CD4-positive, alpha-beta T cell treated with Interleukin-17A for 4 hours (primary cell): ENCODE measurements around the gene TMEM132C.
"Not testable (repeated sequence)": the region's sequence is repeated elsewhere in the genome, so short reads cannot be mapped to it uniquely, and the experiment has no call there.

ENCODE experiments used
- DNase-seq: peaks from one replicate; pipeline ENCODE4 v3.0.0-alpha.2; 2020; ENCODE audit warnings: mixed read lengths

TMEM132C gene

DNA sequence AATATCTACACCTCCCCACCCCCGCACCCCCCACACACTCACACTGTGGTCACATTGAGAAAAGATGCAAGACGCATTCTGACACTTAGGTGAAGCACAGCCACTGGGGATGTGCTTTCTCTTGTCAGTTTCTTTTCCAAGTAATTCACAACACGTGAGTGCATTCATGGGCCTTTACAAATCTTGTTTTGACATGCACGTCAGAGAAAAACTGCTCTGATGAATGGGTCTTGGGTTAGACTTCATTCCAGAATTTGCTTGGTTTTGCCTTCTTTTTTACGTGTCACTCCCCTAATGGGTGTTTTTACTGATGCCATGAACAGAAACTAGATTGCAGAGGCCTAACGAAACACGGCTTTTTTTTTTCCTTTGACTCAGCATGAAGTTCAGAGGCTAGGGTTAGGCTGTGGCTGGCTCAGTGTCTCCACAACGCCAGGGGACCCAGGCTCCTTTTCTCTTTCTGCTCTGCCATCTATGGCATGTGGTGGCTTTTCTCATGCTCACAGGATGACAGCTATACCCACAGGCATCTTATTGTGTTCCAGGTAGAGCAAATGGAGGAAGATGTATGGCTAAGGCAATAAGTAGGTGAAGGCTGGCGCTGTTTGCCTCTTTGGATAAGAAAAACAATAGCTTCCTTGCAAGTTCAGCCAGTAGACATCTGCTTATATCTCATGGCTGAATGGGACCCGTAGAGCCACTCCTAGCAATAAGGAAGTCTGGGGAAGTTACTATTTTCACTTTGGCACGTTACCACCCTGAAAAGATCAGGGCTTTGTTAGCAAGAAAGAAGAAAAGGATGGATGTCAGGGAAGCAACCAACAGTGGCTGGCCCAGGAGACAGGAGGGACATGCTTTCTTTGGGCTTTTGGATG lies 303.5 kb downstream of the TMEM132C start:
- DNase-seq: no peak

DNA sequence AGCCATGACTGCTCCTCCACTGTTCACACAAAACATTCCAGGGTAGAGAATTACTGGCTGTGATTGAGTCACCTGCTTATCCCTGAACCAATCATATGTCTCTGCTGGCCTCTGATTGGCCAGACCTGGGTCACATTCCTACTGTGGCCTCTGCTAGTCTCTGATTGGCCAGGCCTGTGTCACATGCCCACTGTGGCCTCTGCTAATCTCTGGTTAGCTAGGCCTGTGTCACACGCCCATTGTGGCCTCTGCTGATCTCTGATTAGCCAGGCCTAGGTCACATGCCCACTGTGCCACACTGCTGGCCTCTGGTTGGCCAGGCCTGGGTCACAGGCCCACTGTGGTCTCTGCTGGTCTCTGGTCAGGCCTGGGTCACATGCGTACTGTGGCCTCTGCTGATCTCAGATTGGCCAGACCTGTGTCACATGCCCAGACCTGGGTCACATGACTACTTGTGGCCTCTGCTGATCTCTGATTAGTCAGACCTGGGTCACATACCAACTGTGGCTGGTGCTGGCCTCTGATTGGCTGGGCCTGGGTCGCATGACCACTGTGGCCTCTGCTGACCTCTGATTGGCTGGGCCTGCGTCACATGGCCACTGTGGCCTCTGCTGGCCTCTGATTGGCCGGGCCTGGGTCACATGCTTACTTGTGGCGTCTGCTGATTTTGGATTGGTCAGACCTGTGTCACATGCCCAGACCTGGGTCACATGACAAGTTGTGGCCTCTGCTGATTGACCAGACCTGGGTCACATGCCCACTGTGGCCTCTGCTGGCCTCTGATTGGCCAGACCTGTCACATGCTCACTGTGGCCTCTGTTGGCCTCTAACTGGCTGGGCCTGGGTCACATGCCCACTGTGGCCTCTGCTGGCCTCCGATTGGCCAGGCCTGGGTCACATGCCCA lies 305.2 kb downstream of the TMEM132C start:
- no peak for DNase-seq

DNA sequence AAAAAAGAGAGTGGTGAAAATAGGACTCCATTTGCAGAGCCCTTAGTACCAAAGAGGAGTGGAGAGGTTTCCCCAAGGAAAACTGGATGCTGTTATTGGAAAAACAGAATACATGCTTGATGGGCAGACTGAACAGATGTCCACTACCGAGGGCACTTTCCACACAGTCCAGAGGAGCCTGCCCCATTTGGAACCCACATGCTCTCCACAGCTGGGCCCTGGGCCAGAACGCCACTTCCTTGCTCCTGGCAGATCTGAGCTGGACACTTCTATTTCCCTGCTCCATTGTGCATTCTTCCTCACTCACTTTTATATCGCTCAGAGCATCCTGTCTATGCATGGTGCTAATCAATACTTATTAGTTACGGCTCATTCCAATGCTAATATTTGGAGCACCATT lies 306.9 kb downstream of the TMEM132C start:
- DNase-seq: no peak

DNA sequence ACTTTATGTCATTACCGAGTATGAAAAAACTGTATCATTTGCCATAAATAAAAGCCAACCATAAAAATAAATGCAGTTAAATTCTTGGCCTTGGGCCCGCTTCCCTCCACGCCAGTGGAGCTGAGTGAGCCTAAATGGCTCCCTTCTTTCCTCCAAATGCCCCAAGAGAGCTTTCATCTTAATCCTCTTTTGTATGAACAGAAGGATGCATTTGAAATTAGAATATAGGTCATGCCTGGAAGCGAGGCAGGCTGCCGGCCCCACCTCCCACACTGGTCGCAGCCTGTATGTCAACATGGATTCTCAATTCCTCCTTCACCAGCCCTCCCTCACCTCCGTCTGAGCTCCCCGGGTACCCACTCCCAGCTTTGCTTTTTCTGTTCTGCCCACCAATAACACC lies 311.1 kb downstream of the TMEM132C start:
- no peak for DNase-seq

DNA sequence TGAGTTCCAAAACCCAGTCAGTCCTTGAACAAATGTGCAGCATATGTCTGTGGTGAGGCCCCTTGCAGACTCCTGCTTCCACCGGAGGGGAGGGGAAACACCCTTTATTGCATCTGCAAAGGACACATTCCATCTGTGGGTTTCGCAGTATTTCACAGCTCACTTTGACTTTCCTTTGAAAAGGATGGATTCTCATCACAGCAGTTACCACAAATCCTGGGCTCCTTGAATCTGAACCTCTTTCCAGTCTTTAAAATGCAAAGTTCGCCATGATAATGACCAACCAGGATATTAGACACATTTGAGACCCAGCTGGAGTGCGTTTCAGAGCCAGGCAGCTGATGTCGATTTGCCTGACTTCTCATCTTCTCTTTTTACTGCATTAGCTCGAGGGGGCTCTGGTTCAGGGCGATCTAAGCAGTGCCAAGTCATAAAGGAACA lies 314.4 kb downstream of the TMEM132C start:
- no peak for DNase-seq

DNA sequence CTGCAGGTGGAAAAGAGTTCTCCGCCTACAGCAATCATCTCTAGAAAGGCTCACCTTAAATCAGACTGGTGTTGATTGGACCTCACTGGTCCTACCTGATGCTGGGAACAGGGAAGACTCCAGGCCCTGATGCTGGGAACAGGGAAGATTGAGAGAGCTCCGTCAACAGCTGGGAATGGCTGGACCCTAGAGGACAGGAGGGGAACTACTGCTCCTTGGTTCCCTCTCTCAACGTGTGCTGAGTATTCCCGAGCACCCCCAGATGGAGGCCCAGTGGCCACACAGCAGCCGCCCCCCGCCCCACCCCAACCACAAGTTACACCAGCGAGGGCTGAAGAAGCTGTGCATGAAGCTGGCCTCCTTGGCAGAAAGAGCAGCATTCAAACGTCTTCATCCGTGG lies 316.5 kb downstream of the TMEM132C start:
- no peak for DNase-seq

DNA sequence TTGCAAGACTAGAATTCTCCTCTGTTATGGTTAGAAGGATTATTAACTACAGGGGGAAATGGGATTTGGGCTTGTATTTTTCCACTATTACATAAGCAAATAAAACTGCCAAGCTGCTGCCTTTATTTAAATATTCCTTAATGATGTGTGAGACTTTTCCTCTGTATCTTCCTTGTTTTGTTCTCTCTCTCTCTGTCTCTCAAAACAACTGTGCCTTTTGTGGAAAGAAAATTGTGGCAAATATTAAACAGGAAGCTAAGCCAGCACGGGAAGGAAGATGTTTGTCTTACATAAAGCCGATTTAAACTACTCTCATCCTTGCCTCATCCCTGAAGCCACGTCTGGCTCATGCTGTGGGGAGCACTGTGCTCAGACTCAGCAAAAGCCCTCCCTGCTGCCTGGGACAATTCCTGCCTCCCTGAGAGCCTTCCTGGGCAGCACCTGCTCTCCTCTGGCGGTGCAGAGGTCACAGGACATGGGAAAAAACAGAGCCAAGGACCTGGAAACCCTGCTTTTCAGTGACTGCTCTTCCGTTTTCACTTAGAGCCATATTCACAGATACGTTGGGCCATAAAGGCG lies 319.6 kb downstream of the TMEM132C start:
- no peak for DNase-seq

DNA sequence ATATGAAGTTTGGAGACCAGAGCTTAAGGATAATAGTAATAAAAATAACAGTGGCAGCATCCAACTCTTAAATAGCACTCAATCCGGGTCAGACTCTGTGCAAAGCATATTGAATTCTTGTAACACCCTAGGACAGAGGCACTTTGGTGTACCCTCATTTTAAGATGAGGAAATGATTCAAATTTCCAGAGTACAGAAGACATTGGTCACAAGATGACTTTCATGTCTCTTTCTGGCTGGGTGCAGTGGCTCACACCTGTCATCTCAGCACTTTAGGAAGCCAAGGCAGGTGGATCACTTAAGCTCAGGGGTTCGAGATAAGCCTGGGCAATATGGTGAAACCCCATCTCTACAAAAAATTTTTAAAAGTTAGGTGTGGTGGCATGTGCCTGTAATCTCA lies 320.9 kb downstream of the TMEM132C start:
- no peak for DNase-seq

DNA sequence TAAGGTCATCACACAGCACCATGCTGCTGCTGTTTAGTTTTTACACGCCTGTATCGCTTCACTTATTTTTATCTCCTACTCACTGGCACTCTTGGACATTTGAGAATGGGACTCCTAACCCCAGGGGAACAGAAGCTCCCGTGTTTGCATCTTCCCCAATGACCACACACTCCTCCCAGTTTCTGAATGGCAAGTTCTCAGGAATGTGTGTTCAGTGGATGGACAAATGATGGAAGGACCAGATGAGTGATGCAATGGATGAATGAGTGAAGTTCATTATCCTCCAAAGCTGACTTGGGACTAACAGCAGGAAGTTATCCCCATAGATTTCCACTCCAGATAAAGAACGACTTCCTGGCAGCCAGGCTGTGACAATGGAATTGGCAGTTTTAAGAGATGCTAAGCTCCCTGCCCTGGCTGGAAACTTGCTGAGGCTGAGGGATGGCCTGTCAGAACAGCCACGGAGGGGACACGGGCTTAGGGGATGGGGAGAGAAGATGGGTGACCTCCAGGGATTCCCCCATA lies 325.3 kb downstream of the TMEM132C start:
- no peak for DNase-seq

DNA sequence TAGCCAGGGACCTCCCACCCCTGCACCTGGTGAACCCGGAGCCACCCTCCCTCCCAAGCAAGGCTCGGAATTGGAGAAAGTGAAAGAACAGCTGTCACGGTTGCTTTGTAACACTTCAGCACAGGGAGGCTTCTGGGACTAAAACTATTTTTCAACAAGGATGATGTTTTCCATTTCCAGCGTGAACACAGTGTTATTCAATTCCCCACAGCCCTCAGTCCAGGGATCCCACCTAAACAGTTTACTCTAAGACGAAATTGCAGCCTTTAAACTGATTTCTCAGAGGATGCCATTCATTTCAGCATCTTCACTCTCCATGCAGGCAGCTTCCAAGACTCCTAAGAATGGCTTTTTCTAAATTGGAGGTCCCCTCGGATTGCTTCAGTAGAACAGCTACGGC lies 327.6 kb downstream of the TMEM132C start:
- no peak for DNase-seq

DNA sequence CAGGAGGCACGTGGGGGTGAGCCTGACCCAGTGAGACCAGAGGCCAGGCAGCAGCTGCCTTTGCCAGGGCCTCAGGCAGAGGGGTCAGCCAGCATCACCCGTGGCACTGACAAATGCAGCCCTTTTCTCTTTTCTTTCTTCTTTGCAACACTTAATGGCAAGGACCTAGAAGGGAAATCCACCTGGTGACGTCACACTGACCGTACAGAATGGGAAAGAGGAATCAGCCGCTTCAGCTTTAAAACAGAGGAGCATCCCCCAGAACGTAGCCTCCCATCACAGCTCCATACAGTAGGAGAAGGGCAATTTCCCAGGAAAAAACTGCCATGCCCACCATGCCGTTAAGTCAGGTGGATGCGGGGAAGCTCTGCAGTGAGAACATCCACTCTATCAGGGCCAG lies 328.6 kb downstream of the TMEM132C start:
- no peak for DNase-seq

DNA sequence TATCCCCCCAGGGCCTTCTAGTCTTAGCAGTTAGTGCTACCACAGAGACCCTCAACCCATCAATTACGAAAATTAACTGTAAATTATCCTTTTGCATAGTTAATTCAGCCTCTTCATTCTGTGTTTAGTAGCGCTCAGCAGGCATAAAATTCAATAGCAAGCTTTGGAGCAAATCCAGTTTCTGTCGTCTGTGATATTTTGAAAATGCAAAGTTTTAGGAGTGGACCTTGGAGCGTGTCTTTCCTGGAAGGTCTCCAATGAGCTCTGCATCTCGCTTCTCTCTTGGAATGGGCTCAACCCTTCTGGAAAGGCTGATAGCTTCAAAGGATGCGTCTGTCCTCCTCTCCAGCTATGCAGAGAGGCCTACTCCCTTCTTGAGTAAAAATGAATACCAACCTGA lies 333.9 kb downstream of the TMEM132C start:
- DNase-seq: no peak

DNA sequence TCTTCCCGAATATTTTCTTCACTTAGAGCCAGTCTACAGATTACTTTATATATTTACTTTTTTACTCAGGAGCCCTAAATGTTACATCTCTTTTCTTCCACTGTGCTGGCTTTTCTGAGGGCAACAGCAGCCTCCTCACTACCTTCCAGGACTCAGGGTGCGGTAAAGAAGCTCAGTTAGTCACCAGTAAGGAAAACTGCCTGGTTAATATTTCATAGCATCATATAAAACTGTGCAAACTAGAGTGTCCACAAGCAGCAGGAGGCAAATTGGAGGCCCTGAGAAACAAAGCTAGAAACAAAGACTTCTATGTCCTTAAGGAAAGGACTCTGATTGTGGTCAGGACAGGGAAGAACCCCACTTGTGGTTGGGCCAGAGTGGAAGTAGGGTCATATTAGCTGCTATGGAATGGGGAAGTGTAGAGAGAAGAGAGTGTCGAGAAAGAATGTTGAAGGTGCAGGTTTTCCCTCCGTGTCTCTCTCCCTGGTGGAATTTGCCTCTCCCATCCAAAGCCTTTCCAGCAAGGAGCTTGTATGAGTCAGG lies 336.7 kb downstream of the TMEM132C start:
- no peak for DNase-seq

DNA sequence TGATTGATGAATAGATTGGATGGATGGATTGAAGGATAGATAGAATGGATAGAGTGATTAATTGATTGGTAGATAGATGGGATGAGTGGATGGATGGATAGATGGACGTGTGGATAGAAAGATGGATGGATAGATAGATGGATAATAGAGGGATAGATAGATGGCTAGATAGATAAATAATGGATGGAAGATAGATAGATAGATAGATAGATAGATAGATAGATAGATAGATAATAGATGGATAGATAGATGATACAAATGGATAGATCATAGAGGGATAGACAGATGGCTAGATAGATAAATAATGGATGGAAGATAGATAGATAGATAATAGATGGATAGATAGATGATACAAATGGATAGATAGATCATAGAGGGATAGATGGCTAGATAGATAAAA lies 337.2 kb downstream of the TMEM132C start:
- not testable (repeated sequence) for DNase-seq

DNA sequence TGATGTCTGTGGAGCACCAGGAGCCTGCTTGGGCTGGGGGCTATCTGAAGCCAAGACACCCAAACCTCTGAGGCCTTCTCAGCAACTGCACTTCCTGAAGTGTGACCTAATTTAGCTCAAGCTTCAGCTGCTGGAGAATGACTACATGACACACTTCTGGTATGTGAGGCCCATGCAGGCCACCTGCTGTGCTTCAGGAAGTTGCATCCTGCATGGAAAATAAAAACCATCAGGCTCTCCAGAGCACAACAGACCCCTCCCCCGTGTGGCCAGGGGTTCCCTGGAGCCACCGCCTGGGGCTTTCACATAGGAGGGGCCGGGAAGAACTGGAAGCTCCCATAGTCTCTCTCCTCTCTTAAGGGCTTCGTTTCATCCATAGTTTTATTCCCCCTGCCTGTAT lies 339.1 kb downstream of the TMEM132C start:
- no peak for DNase-seq

DNA sequence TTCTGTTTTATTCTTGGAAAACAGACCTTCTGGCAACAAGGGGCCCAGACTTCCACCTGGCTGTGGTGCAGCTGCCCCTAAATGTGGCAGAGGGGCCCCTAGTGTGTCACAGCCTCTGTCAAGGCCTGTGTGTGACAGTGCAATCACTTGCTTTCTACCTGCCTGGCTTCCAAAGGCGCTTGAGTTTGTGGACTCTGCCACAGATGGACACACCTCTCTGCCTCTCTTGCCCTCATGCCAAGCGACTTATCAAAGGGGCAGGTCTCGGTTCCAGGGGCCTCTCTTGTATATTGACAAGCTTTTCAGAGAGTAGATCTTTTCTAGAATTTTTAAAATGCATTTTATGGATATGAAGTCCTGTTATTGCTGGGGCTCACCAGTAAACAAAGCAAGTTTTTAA lies 339.6 kb downstream of the TMEM132C start:
- DNase-seq: no peak

DNA sequence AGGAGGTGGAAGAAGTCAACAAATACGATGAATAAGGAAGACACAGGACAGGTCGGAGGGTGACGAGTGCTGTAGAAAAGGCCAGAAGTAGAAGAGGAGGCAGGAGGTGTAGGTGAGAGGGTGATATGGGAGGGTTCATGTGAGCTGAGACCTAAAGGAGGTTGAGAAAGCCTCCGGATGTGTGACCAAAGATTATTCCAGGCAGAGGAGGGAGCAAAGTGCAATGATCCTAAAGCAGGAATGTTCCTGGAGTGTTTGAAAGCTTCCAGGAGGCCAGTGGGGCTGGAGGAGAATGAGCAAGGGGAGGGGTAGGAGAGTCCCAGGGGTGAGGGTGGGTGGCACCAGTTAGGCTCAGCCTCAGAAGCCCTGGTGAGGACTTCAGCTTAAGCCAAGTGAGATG lies 340.0 kb downstream of the TMEM132C start:
- DNase-seq: no peak

DNA sequence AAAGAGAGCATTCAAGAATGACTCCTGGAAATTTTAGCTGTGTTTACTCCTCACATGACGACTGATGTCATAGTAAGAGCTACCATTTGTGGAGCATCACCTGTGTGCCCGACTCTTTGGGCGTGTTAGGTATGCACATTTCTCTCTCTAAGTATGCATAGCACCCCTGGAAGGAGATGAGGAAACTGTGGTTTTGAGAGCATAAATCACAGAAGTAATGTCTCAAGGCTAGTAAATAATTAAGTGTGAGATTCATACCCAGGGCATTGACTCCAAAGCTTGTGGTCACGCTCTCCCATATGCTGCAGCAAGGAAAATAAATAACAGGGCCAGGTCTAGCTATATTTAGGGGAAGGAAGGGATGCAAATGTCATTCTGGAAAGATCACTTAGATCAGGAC lies 340.7 kb downstream of the TMEM132C start:
- no peak for DNase-seq

DNA sequence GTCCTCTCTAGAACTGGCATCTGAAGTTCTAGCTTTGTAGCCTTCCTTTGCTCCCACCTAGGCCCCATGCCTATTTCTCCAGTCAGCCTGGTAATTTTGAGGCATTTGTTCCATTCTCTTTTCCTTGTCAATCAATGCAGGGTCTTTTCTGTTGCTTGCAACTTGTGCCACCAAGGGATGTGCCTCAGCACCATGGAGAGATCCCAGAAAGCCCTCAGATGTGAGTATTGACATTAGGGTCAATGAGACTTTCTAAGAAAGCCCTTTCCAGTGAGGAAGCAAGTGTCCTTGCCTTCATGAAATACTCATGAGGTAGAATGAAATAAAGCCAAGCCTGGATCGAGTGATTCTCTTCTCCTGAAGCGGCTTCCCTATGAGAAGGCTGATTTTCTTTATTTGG lies 342.9 kb downstream of the TMEM132C start:
- no peak for DNase-seq

DNA sequence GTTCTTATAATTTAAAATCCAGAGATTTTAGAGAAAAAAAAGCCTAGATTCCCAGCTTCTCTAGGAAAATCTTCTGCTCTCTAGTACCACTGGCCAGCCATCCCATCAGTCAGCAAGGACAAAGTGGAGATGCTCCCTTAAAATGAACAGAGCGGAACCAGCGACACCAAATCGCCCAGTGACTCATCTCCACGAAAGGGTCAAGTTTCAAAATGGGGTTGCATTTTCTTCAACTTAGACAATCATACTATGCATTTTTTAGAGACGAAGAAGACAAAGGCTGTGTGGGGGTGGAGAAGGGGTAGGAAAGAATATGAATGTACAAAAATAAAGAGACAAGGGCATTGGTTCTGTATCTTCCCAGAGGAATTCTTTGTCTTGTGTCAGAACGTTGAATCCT lies 344.8 kb downstream of the TMEM132C start:
- no peak for DNase-seq

DNA sequence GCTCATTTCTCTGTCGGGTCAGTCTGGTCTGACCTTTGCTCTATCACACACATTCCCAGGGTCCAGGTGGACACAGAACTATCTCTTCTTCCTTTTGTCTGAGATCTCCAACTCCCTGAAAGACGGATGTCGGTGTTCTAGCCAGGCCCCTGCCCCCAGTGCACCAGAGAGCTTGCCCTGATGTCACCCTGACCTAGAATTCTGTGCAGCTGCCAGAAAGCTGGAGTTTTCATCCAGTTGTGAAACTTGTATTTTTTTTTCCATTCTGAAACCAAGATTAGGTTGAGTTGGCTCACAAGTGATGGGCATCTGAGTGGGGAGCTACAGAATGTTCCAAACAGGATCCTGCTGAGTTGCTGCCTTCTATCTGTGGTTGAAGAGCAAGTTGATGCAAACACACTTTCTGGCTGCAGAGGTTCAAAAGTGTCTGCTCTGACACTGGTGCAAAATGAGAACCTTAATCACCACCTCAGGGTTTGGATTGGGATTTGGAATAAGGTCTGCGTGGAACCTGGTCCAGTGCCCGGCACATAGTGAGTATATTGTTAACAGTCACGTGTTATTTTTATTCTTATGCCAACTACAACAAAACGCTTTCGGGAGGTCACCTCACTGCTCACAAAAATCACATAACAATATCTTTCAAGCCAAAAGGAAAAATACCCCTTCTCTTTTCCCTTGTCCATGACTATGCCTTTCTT lies 345.3 kb downstream of the TMEM132C start:
- DNase-seq: no peak

DNA sequence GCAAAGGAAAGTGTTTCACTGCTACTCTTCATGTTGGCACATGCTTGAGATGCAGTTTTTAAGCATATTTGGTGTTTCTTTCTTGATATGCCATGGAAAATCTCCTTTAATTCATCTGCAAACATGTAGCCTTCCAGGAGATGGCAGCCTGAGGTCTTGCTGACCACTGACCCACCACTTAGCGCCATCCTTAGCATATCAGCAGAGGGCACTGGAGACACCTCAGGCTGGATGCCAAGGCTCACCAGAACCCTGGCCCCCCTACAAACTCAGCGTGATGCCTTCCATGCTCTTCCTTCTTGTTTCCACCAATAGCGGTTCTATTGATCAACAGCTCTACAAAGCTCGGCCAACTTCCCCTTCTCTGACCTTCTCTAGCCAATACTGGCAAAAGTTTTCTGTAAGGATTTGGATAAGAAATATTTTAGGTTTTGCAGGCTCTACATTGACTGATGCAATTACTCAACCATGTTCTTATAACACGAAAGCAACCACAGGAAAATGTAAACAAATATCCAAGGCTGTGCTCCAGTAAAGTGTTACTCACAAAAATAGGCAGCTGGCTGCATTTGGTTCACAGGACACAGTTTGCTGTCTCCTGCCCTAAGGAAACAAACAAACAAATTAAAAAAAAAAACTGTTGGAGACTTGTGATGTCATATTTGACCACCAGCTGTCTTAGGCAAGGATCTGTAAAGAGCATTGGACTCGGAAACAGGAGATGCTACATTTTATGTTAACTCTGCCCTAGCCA lies 347.0 kb downstream of the TMEM132C start:
- no peak for DNase-seq
